ENCODE results near the gene BMP7.
"Not testable (repeated sequence)": the region's sequence is repeated elsewhere in the genome, so short reads cannot be mapped to it uniquely, and the experiment has no call there.

Gene BMP7

GRCh38 chr20:57242414-57242813 is 24.0 kb downstream of the BMP7 start:
- H3K9me3 ChIP-seq (ENCODE audit: control insufficient read depth, insufficient read depth, low read length), result 0 out of 2 replicates have a peak, but pooled peaks cover 4% of the 10 kb centered on the region
- H3K4me1 ChIP-seq (ENCODE audit: insufficient read depth, low read length), result peaks cover 12% of the 10 kb centered on the region
- H3K36me3 ChIP-seq (ENCODE audit: insufficient read depth, low read length), result no peaks in the 10 kb centered on the region
- H3K9ac ChIP-seq (ENCODE audit: low read depth, low read length), result no peak overlapping the region

GRCh38 chr20:57241363-57241991 is 25.0 kb downstream of the BMP7 start:
- no peaks in the 10 kb centered on the region for H3K36me3 ChIP-seq (ENCODE audit: insufficient read depth, low read length)
- peaks cover 12% of the 10 kb centered on the region for H3K4me1 ChIP-seq (ENCODE audit: insufficient read depth, low read length)
- 0 out of 2 replicates have a peak, but pooled peaks cover 4% of the 10 kb centered on the region for H3K9me3 ChIP-seq (ENCODE audit: control insufficient read depth, insufficient read depth, low read length)
- H3K9ac ChIP-seq (ENCODE audit: low read depth, low read length), result no peak overlapping the region

GRCh38 chr20:57240581-57241362 is 25.7 kb downstream of the BMP7 start:
- peaks cover 12% of the 10 kb centered on the region for H3K4me1 ChIP-seq (ENCODE audit: insufficient read depth, low read length)
- H3K9ac ChIP-seq (ENCODE audit: low read depth, low read length), result no peak overlapping the region
- 0 out of 2 replicates have a peak, but pooled peaks cover 4% of the 10 kb centered on the region for H3K9me3 ChIP-seq (ENCODE audit: control insufficient read depth, insufficient read depth, low read length)
- no peaks in the 10 kb centered on the region for H3K36me3 ChIP-seq (ENCODE audit: insufficient read depth, low read length)

GRCh38 chr20:57239725-57240124 is 26.7 kb downstream of the BMP7 start:
- not testable (repeated sequence) for H3K4me1 ChIP-seq (ENCODE audit: insufficient read depth, low read length); H3K36me3 ChIP-seq (ENCODE audit: insufficient read depth, low read length)

GRCh38 chr20:57239324-57239723 is 27.1 kb downstream of the BMP7 start:
- not testable (repeated sequence) for H3K36me3 ChIP-seq (ENCODE audit: insufficient read depth, low read length); H3K9me3 ChIP-seq (ENCODE audit: control insufficient read depth, insufficient read depth, low read length); H3K4me1 ChIP-seq (ENCODE audit: insufficient read depth, low read length); H3K9ac ChIP-seq (ENCODE audit: low read depth, low read length)

More at GRCh38 chr20:57239725-57240124, 26.7 kb downstream of the BMP7 start:
- not testable (repeated sequence) for H3K9ac ChIP-seq (ENCODE audit: low read depth, low read length); H3K9me3 ChIP-seq (ENCODE audit: control insufficient read depth, insufficient read depth, low read length)

- no peaks in the 10 kb centered on the region for H3K36me3 ChIP-seq (ENCODE audit: insufficient read depth, low read length)
- H3K9me3 ChIP-seq (ENCODE audit: control insufficient read depth, insufficient read depth, low read length), result 0 out of 2 replicates have a peak, but pooled peaks cover 4% of the 10 kb centered on the region
- H3K4me1 ChIP-seq (ENCODE audit: insufficient read depth, low read length), result no peaks in the 10 kb centered on the region; the same call in 1 of the 2 replicates
- H3K9ac ChIP-seq (ENCODE audit: low read depth, low read length), result no peak overlapping the region
Measured at GRCh38 chr20:57238089-57238488, 28.4 kb downstream of the BMP7 start.

GRCh38 chr20:57237585-57237953 is 28.9 kb downstream of the BMP7 start:
- H3K9me3 ChIP-seq (ENCODE audit: control insufficient read depth, insufficient read depth, low read length), result 0 out of 2 replicates have a peak, but pooled peaks cover 4% of the 10 kb centered on the region
- no peak overlapping the region for H3K9ac ChIP-seq (ENCODE audit: low read depth, low read length)
- H3K4me1 ChIP-seq (ENCODE audit: insufficient read depth, low read length), result no peaks in the 10 kb centered on the region; the same call in 1 of the 2 replicates
- no peaks in the 10 kb centered on the region for H3K36me3 ChIP-seq (ENCODE audit: insufficient read depth, low read length)

GRCh38 chr20:57236813-57237584 is 29.4 kb downstream of the BMP7 start:
- no peak overlapping the region for H3K9ac ChIP-seq (ENCODE audit: low read depth, low read length)
- H3K9me3 ChIP-seq (ENCODE audit: control insufficient read depth, insufficient read depth, low read length), result 0 out of 2 replicates have a peak, but pooled peaks cover 4% of the 10 kb centered on the region
- peaks cover under 1% of the 10 kb centered on the region; the same call in 1 of the 2 replicates for H3K4me1 ChIP-seq (ENCODE audit: insufficient read depth, low read length)
- H3K36me3 ChIP-seq (ENCODE audit: insufficient read depth, low read length), result no peaks in the 10 kb centered on the region

- Histone ChIP-seq H3K4me1 (ENCODE audit: insufficient read depth, low read length) (peaks cover 10% of the 10 kb centered on the region), H3K36me3 (ENCODE audit: insufficient read depth, low read length) (no peaks in the 10 kb centered on the region), H3K9ac (ENCODE audit: low read depth, low read length) (no peak overlapping the region)
Measured at GRCh38 chr20:57234556-57235251, 31.7 kb downstream of the BMP7 start.

GRCh38 chr20:57231951-57232428 is 34.5 kb downstream of the BMP7 start:
- H3K9me3 ChIP-seq (ENCODE audit: control insufficient read depth, insufficient read depth, low read length), result no peaks in the 10 kb centered on the region
- H3K36me3 ChIP-seq (ENCODE audit: insufficient read depth, low read length), result no peaks in the 10 kb centered on the region
- peaks cover 10% of the 10 kb centered on the region for H3K4me1 ChIP-seq (ENCODE audit: insufficient read depth, low read length)
- H3K9ac ChIP-seq (ENCODE audit: low read depth, low read length), result no peak overlapping the region

More at GRCh38 chr20:57234556-57235251, 31.7 kb downstream of the BMP7 start:
- 0 out of 2 replicates have a peak, but pooled peaks cover 4% of the 10 kb centered on the region for H3K9me3 ChIP-seq (ENCODE audit: control insufficient read depth, insufficient read depth, low read length)

GRCh38 chr20:57231161-57231560 is 35.3 kb downstream of the BMP7 start:
- Histone ChIP-seq H3K9me3 (ENCODE audit: control insufficient read depth, insufficient read depth, low read length) (no peaks in the 10 kb centered on the region), H3K4me1 (ENCODE audit: insufficient read depth, low read length) (peaks cover 10% of the 10 kb centered on the region), H3K9ac (ENCODE audit: low read depth, low read length) (no peak overlapping the region), H3K36me3 (ENCODE audit: insufficient read depth, low read length) (no peaks in the 10 kb centered on the region)

GRCh38 chr20:57230247-57230646 is 36.2 kb downstream of the BMP7 start:
- Histone ChIP-seq H3K4me1 (ENCODE audit: insufficient read depth, low read length) (peaks cover 10% of the 10 kb centered on the region), H3K9ac (ENCODE audit: low read depth, low read length) (no peak overlapping the region), H3K9me3 (ENCODE audit: control insufficient read depth, insufficient read depth, low read length) (no peaks in the 10 kb centered on the region), H3K36me3 (ENCODE audit: insufficient read depth, low read length) (no peaks in the 10 kb centered on the region)

GRCh38 chr20:57229490-57229889 is 37.0 kb downstream of the BMP7 start:
- Histone ChIP-seq H3K9me3 (ENCODE audit: control insufficient read depth, insufficient read depth, low read length) (no peaks in the 10 kb centered on the region), H3K4me1 (ENCODE audit: insufficient read depth, low read length) (peaks cover 10% of the 10 kb centered on the region), H3K9ac (ENCODE audit: low read depth, low read length) (no peak overlapping the region), H3K36me3 (ENCODE audit: insufficient read depth, low read length) (no peaks in the 10 kb centered on the region)

GRCh38 chr20:57225830-57226229 is 40.6 kb downstream of the BMP7 start:
- H3K9ac ChIP-seq (ENCODE audit: low read depth, low read length), result no peak overlapping the region
- no peaks in the 10 kb centered on the region; the same call in 1 of the 2 replicates for H3K4me1 ChIP-seq (ENCODE audit: insufficient read depth, low read length)
- no peaks in the 10 kb centered on the region for H3K36me3 ChIP-seq (ENCODE audit: insufficient read depth, low read length)
- no peaks in the 10 kb centered on the region for H3K9me3 ChIP-seq (ENCODE audit: control insufficient read depth, insufficient read depth, low read length)

Data from ES-I3 (cell line).